ENCODE data around the gene TSC22D1.

DNA sequence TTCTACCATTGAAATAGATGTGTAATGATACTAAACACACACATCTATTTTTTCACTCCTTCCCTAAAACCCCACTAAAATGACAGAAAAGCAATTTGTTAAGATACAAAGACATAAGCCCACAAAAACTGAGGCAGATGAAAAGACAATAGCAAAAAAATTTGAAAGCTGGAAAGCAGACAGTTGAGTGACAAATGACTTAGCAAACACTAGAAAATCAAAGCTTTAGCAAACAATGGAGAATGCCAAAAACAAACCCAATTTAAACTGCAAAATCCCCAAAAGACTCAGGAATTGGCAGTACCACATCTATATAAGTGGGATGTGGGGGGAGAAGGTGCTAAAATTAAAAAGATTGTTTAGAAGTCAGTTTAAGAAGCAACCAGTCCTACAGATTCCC, 9.5 kb downstream of the TSC22D1 start:
- TF ChIP-seq, protein P1, sequence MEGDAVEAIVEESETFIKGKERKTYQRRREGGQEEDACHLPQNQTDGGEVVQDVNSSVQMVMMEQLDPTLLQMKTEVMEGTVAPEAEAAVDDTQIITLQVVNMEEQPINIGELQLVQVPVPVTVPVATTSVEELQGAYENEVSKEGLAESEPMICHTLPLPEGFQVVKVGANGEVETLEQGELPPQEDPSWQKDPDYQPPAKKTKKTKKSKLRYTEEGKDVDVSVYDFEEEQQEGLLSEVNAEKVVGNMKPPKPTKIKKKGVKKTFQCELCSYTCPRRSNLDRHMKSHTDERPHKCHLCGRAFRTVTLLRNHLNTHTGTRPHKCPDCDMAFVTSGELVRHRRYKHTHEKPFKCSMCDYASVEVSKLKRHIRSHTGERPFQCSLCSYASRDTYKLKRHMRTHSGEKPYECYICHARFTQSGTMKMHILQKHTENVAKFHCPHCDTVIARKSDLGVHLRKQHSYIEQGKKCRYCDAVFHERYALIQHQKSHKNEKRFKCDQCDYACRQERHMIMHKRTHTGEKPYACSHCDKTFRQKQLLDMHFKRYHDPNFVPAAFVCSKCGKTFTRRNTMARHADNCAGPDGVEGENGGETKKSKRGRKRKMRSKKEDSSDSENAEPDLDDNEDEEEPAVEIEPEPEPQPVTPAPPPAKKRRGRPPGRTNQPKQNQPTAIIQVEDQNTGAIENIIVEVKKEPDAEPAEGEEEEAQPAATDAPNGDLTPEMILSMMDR (conservative IDR thresholded peaks at IDR 0.05 in 1 of 2, IDR thresholded peaks at IDR 0.05 in 1 of 2; ENCODE audit: extremely low read depth in 1 of 2, insufficient read depth in 1 of 2, low read depth in 1 of 2, low read length in 2 of 2): no peak
- TF ChIP-seq EZH2 (IDR thresholded peaks at IDR 0.05; ENCODE audit: borderline replicate concordance, low read length): no peak
